ES-I3 (cell line): ENCODE results near the gene TUBB6.

Experiments used
- H3K36me3 ChIP-seq: 2 replicates; pipeline ENCODE4 v1.6.1; 2013; ENCODE audit warnings: mild to moderate bottlenecking, low read length, control low read depth, moderate library complexity; ENCODE audit not compliant: insufficient read depth
- H3K4me1 ChIP-seq: 2 replicates; pipeline ENCODE4 v1.6.1; 2013; ENCODE audit warnings: mild to moderate bottlenecking, control low read depth, low read length; ENCODE audit not compliant: insufficient read depth
- H3K9ac ChIP-seq: 2 replicates; pipeline ENCODE4 v1.6.1; 2013; ENCODE audit warnings: low read depth, mild to moderate bottlenecking, low read length, moderate library complexity
- H3K9me3 ChIP-seq: 2 replicates; pipeline ENCODE4 v1.6.1; 2013; ENCODE audit warnings: mild to moderate bottlenecking, low read length, moderate library complexity; ENCODE audit not compliant: control insufficient read depth, insufficient read depth

TUBB6 gene

DNA sequence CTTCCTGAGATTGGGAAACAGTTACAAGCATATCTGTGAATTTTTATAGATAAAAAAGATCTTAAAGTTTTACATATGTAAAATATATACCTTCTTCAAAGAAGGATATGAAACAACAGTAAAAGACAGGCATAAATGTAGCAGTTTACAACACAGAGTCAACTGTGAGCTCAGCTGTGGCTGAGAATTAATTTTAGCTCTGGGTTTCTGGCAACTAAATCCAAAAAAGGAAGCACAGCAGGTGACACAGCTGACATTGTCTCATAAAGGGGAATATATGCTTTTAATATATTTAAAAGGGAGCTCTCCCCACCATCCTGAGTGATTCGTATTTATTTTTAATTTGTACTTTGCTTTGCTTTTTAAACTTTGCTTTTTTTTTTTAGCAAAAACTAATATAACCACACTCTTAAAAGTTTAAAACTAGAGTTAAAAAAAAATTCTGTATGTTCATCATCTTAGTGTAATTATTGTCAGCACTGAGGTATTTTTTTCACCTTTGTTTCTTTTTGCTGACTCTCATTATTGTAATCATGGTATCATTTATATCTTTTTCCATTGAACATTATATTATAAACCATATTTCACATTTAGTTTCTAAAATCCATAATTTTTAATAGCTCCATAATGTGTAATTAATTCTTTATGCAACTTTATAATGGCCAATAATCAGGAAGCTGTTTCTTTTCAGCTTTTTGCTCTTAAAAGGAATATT is 6.7 kb downstream of the TUBB6 start:
- Histone ChIP-seq H3K9ac (no peak overlapping the region), H3K36me3 (peaks cover 32% of the 10 kb centered on the region), H3K4me1 (peaks cover 2% of the 10 kb centered on the region; the same call in 1 of the 2 replicates), H3K9me3 (peaks cover 11% of the 10 kb centered on the region; the same call in 1 of the 2 replicates)

GRCh38 chr18:12315490-12315889 is 7.4 kb downstream of the TUBB6 start:
- no peak overlapping the region for H3K9ac ChIP-seq
- peaks cover 30% of the 10 kb centered on the region for H3K36me3 ChIP-seq
- H3K4me1 ChIP-seq = no peaks in the 10 kb centered on the region
- peaks cover 11% of the 10 kb centered on the region; the same call in 1 of the 2 replicates for H3K9me3 ChIP-seq

DNA sequence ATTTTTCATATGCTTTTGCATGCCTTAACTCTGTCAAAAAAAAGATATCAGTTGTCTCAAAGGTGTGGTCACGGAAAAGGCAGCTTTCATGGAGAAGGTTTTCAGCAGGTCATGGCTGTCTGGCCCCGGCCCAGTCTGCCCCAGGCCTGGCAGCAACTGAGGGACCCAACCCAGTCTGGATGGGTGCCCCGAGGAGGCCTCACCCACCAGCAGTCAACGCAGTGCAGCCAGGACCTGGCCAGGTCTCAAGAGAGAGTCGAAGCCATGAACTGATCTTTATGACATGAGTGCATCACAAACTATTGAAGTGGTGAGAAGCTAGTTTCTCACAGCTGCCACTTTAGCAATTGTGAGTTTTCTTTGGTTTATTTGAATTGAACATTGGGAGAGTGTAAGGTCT is 7.9 kb downstream of the TUBB6 start:
- Histone ChIP-seq H3K9ac (no peak overlapping the region), H3K9me3 (peaks cover 9% of the 10 kb centered on the region; the same call in 1 of the 2 replicates), H3K4me1 (no peaks in the 10 kb centered on the region), H3K36me3 (peaks cover 30% of the 10 kb centered on the region)

GRCh38 chr18:12317664-12318333 is 9.8 kb downstream of the TUBB6 start:
- H3K36me3 ChIP-seq = peaks cover 23% of the 10 kb centered on the region
- H3K4me1 ChIP-seq = no peaks in the 10 kb centered on the region
- no peak overlapping the region for H3K9ac ChIP-seq
- H3K9me3 ChIP-seq = no peaks in the 10 kb centered on the region

GRCh38 chr18:12318334-12318697 is 10.3 kb downstream of the TUBB6 start:
- Histone ChIP-seq H3K4me1 (no peaks in the 10 kb centered on the region), H3K36me3 (peaks cover 23% of the 10 kb centered on the region), H3K9me3 (no peaks in the 10 kb centered on the region), H3K9ac (no peak overlapping the region)

DNA sequence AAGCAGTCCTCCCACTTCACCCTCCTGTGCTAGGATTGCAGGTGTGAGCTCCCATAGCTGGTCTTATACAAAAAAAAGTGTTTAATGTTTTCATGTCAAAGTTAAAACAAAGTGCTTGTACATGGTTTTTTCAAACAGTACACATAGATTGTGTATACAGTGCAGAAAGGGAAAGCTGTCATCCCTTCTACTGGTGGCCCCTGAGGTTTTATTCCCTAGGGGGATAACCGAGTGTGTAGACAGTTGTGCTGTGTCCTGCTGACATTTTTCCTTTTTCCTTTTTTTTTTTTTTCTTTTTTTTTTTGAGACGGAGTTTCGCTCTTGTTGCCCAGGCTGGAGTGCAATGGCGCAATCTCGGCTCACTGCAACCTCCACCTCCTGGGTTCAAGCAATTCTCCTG is 10.8 kb downstream of the TUBB6 start:
- Histone ChIP-seq H3K36me3 (peaks cover 19% of the 10 kb centered on the region), H3K9ac (no peak overlapping the region), H3K9me3 (no peaks in the 10 kb centered on the region), H3K4me1 (no peaks in the 10 kb centered on the region)

- H3K4me1 ChIP-seq = no peaks in the 10 kb centered on the region
- H3K9ac ChIP-seq = no peak overlapping the region
- H3K36me3 ChIP-seq = peaks cover 8% of the 10 kb centered on the region
- no peaks in the 10 kb centered on the region for H3K9me3 ChIP-seq
These were observed 13.3 kb downstream of the TUBB6 start for GRCh38 chr18:12321333-12321732.

GRCh38 chr18:12324991-12325725 is 17.1 kb downstream of the TUBB6 start:
- peaks cover 13% of the 10 kb centered on the region for H3K36me3 ChIP-seq
- no peaks in the 10 kb centered on the region for H3K9me3 ChIP-seq
- no peak overlapping the region for H3K9ac ChIP-seq
- H3K4me1 ChIP-seq = no peaks in the 10 kb centered on the region; the same call in 1 of the 2 replicates

DNA sequence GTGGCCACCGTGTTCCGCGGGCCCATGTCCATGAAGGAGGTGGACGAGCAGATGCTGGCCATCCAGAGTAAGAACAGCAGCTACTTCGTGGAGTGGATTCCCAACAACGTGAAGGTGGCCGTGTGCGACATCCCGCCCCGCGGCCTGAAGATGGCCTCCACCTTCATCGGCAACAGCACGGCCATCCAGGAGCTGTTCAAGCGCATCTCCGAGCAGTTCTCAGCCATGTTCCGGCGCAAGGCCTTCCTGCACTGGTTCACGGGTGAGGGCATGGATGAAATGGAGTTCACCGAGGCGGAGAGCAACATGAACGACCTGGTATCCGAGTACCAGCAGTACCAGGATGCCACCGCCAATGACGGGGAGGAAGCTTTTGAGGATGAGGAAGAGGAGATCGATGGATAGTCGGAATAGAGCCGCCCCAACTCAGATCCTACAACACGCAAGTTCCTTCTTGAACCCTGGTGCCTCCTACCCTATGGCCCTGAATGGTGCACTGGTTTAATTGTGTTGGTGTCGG is 17.7 kb downstream of the TUBB6 start:
- no peaks in the 10 kb centered on the region; the same call in 1 of the 2 replicates for H3K4me1 ChIP-seq
- H3K9ac ChIP-seq = no peak overlapping the region
- H3K36me3 ChIP-seq = peaks cover 10% of the 10 kb centered on the region
- no peaks in the 10 kb centered on the region for H3K9me3 ChIP-seq

DNA sequence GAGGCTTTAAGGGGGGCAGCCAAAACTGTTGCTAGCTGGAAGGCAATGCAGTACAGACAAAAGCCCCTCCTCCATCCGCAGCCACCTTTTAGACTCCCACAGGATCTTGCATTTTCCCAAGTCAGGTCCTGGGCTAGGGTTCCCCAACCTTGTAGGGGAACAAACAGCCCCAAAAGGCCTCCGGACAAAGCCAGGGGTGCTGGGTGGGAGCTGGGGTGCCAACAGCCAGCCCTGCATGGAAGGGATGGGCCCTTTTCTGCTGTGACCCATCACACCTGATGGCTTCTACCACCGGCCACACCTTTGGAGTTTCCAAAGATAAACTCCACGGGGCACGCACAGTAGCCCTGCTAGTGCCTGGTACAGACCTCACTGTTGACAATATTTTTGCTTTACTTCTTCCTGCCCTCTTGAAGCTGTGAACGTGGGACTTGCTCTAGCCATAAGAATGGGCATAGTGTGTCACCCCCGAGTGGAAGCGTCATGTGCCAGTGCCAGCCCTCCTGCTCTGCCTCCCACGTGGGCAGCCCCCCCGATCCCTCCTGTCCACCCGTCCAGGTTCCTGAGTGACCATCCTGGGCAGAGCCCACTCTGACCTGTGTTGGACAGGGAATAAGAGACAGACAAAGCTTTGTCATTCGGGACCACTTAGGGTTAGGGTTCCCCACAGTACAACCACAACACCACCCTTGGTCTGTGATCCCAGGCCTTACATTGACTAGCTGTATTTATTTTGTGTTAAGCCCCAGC is 18.8 kb downstream of the TUBB6 start:
- no peaks in the 10 kb centered on the region; the same call in 1 of the 2 replicates for H3K4me1 ChIP-seq
- H3K9ac ChIP-seq = no peak overlapping the region
- no peaks in the 10 kb centered on the region for H3K9me3 ChIP-seq
- H3K36me3 ChIP-seq = peaks cover 9% of the 10 kb centered on the region

GRCh38 chr18:12327510-12328178 is 19.6 kb downstream of the TUBB6 start:
- Histone ChIP-seq H3K4me1 (no peaks in the 10 kb centered on the region; the same call in 1 of the 2 replicates), H3K9me3 (no peaks in the 10 kb centered on the region), H3K36me3 (peaks cover 9% of the 10 kb centered on the region), H3K9ac (no peak overlapping the region)

DNA sequence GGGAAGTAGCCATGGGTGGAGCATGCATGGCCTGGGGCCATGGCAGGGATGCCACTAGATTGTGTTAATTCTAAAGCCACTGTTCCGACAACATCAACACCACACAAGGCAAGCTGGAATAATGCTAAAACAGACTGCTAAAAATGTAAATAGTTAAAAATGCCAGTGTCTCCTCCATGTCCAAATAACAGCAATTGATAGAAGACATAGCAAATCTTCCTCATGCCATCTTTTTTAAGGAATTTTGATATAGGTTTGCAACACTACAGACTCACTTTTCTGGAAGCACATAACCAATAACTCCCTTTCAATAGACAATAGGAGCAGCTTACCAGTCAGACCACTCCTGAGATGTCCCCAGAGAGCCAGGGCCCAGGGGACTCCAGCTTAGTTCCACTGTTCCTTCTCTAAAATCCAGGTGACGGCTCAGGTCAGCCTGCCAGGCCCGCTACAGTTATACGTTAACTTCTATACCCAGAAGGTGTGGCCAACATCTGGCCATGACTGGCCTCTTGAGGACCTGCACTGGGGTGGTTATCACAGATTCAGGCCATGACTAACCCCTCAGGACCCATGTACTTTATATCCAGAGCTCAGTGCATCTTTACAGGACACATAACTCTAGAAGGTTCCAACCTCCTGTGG is 20.3 kb downstream of the TUBB6 start:
- no peaks in the 10 kb centered on the region; the same call in 1 of the 2 replicates for H3K4me1 ChIP-seq
- H3K9ac ChIP-seq = no peak overlapping the region
- H3K9me3 ChIP-seq = no peaks in the 10 kb centered on the region
- peaks cover 9% of the 10 kb centered on the region for H3K36me3 ChIP-seq

GRCh38 chr18:12329125-12329698 is 21.2 kb downstream of the TUBB6 start:
- Histone ChIP-seq H3K9me3 (no peaks in the 10 kb centered on the region), H3K36me3 (peaks cover 9% of the 10 kb centered on the region), H3K4me1 (peaks cover 6% of the 10 kb centered on the region), H3K9ac (no peak overlapping the region)
